GM18520 (cell line): ENCODE measurements around the gene INMT.

Source experiments
- ATAC-seq: cut with Tn5 transposase; IDR thresholded peaks from one replicate; pipeline ENCODE4 v1.9.1; 2021; ENCODE audit not compliant: unreplicated experiment

INMT gene

GRCh38 chr7:30750683-30751650 lies 968 bp upstream of the INMT start:
- ATAC-seq, result no peak

- ATAC-seq, result no peak
These were observed 549 bp downstream of the INMT start for GRCh38 chr7:30752484-30752883.

GRCh38 chr7:30752979-30753378 lies 1.0 kb downstream of the INMT start:
- no peak for ATAC-seq

GRCh38 chr7:30754315-30754877 lies 2.5 kb downstream of the INMT start:
- no peak for ATAC-seq

GRCh38 chr7:30755384-30756154 lies 3.6 kb downstream of the INMT start:
- ATAC-seq, result no peak

- no peak for ATAC-seq
These were observed 5.4 kb downstream of the INMT start for GRCh38 chr7:30757342-30757692.

GRCh38 chr7:30760514-30761213 lies 8.7 kb downstream of the INMT start:
- no peak for ATAC-seq

- ATAC-seq, result no peak
These were observed 9.6 kb downstream of the INMT start for GRCh38 chr7:30761214-30762156.

GRCh38 chr7:30764030-30764975 lies 12.4 kb downstream of the INMT start:
- peak; percentile 96 for ATAC-seq

GRCh38 chr7:30765408-30765807 lies 13.5 kb downstream of the INMT start:
- ATAC-seq, result no peak

GRCh38 chr7:30770845-30771173 lies 18.9 kb downstream of the INMT start:
- ATAC-seq, result no peak

- peak; percentile 60 for ATAC-seq
These were observed 19.4 kb downstream of the INMT start, which contains the start of gene MINDY4 for GRCh38 chr7:30771174-30771879. Gene MINDY4, plus strand, starts transcription at chr7:30771417. Its CDS starts 77 bp downstream, at chr7:30771494.

- no peak for ATAC-seq
These were observed 20.0 kb downstream of the INMT start for GRCh38 chr7:30771880-30772425.

GRCh38 chr7:30772984-30773383 lies 21.0 kb downstream of the INMT start:
- ATAC-seq, result no peak

GRCh38 chr7:30775992-30776391 lies 24.1 kb downstream of the INMT start:
- no peak for ATAC-seq

GRCh38 chr7:30776971-30777370 lies 25.0 kb downstream of the INMT start:
- ATAC-seq, result no peak

- ATAC-seq, result no peak
These were observed 26.5 kb downstream of the INMT start for GRCh38 chr7:30778255-30779025.
